NCI-H446 (cell line): ENCODE measurements around the gene DUSP28.
"Not testable (repeated sequence)": the region's sequence is repeated elsewhere in the genome, so short reads cannot be mapped to it uniquely, and the experiment has no call there.

Experiments used
- DNase-seq, 2 experiments: peaks; one replicate each; lab custom pipeline; 2025; lab: John Stamatoyannopoulos, UW

The DUSP28 gene

GRCh38 chr2:240527153-240527750 is 32.9 kb upstream of the DUSP28 start:
- DNase-seq: no peak

DNA sequence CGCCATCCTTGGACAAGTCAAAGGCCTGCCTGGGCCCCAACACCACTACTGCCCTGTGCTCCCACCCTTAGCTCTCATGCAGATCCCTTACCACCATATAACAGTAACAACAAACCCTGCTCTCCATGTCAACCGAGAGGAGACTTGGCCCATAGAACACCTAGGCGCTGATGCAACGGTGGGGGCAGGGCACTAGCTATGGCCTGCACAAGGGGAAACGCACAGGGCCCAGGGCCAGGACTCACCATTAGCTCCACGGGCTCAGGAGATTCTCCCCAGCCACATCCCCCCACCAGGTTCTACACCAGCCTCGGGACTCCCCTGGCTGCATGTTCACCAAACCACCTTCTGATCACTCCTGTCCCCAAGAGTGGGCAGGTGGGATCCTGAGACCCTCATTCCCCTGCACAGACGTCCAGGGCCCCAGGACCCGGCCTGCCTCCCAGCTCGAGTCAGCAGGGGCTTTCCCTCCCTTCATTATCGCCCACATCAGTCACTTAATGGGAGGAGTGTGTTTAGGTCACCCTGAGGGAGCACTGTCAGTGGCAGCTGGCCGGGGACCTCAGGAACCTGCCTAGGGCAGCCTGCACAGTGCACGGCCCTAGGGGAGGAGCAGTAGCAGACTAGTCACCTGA is 31.6 kb upstream of the DUSP28 start:
- DNase-seq: no peak

- DNase-seq: no peak
Observed at GRCh38 chr2:240529344-240529999, 30.7 kb upstream of the DUSP28 start.

DNA sequence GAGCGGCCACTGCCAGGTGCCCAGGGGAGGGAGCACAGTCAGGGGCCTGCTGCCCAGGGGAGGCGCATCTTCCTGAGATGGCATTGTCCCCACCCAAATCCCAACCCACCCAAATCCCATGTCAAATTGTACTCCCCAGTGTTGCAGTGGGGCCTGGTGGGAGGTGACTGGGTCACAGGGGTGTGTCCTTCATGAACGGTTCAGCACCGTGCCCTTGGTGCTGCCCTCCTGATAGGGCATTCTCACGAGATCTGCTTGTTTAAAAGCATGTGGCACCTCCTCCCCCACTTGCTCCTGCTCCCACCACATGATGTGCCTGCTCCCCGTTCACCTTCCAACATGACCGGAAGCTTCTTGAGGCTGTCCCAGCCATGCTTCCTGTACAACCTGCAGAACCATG is 30.0 kb upstream of the DUSP28 start:
- DNase-seq: no peak

GRCh38 chr2:240531038-240531437 is 29.1 kb upstream of the DUSP28 start:
- DNase-seq: no peak

DNA sequence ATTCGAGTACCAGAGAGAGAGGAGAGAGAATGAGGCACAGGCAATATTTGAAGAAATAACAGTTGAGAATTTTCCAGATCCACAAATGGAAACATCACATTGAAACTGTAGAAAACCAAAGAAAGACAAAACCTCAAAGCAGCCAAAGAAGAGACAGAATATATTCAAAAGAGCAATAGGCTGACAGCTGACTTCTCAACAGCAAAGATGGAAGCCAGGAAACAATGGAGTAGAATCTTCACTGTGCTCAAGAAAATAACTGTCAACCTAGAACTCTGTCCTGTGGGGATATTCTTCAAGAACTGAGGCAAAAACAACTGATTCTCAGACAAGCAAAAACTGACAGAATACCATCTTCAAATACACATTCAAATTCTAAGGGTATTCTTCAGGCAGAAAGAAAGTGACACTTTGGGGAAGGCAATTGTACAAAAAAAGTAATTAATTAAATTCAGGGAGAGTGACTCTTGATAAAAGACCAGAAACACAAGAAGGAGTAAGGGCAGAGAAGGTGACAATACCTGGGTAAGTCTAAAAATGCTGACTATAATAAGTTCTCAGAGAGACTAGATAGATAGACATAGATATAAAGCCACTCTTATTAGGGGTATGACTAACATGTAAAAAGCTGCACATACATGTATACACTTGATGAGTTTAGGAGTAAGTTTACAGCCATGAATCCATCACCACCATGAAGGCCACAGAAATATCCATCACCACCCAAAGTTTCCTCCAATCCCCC is 28.0 kb upstream of the DUSP28 start:
- no peak for DNase-seq

- DNase-seq: no peak
Observed at GRCh38 chr2:240538031-240538780, 22.0 kb upstream of the DUSP28 start.

- DNase-seq: not testable (repeated sequence)
Observed at GRCh38 chr2:240539101-240539500, 21.1 kb upstream of the DUSP28 start.

DNA sequence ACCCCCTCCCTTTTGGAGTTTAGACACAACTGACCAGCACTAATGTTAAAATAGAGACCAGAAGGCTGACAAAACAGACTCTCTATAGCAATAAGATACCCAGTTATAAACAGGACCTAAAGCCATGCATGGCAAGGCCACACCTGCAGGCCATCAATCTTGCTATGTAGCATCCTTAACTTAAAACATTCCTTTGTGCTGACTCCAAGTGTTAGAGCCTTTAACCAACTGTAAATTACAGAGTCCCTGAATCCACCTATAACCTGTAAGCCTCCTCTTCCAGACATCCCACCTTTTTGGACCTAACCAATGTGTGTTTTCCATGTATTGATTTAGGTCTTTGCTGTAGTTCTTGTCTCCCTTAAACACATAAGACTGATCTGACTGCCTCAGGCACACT is 20.3 kb upstream of the DUSP28 start:
- no peak for DNase-seq

DNA sequence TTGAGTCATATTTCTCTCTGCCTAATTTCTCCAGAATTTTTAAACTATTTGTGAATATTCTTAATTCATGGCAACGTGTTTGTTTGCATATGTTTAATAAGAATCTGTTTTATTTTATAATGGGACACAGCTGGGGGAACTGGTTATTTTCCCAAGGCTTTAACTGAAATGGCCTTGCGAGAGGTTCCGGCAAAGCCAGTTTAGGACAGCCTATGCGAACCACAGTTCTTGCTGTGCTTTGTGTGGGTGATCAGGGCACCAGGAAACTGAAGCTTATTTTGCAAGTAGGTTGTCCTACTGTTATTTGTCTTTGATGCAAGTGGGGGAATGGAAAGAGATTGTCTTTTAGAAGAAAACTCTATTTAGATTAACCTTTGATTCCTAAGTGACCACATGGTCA is 8.9 kb upstream of the DUSP28 start:
- DNase-seq: no peak

GRCh38 chr2:240551811-240552210 is 8.3 kb upstream of the DUSP28 start:
- DNase-seq: no peak

DNA sequence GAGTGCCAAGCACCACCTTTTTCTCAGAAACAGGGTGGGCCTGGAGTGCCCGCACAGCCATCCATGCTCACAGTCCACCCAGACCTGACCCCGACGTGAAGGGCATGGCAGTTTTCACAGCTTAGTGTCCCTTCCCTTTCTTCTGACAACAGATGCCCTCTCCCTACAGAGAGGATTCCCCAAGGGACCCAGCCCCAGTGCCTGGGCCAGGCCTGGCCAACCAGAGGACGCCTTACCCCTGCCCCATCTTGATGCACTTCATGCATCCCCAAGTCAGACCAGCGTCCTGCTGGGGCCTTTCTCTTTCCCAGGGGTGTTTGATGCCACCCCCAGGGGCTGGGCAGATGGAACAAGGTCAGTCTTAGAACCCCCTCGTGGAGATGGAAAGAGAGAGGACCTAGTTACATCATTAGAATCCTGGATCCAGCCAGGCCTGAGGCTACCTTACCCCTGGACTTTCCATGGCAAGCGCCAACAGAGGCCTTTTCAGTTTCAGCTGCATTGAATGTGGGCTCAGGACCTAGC is 6.1 kb upstream of the DUSP28 start:
- no peak for DNase-seq

- no peak for DNase-seq
Observed at GRCh38 chr2:240554767-240555493, 5.2 kb upstream of the DUSP28 start.

DNA sequence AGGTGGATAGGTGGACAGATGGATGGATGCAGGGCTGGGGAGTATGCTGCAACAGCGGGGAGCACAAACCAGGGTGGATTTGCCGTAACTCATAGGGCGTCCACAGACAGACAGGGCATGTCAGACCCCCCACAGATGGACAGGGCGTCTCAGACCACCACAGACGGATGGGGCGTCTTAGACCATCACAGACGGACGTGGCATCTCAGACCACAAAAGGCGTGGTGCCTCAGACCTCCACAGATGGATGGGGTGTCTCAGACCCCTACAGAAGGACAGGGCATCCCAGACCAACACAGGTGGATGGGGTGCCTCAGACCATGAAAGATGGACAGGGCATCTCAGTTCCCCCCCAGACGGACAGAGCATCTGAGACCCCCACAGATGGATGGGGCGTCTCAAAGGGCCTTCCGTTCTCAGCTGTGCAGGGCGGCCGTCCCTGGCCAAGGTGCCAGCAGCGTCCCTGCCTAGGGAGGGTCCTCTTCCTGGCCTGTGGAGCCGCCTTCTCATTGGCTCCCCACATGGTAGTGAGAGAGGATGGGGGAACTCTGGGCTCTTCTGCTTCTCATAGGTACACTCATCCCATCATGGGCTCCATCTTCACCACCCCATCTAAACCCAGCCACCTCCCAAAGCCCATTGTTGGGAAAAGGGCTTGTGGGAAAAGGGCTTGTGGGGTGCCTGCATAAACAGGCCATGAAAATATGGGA is 4.5 kb upstream of the DUSP28 start:
- DNase-seq: no peak

DNA sequence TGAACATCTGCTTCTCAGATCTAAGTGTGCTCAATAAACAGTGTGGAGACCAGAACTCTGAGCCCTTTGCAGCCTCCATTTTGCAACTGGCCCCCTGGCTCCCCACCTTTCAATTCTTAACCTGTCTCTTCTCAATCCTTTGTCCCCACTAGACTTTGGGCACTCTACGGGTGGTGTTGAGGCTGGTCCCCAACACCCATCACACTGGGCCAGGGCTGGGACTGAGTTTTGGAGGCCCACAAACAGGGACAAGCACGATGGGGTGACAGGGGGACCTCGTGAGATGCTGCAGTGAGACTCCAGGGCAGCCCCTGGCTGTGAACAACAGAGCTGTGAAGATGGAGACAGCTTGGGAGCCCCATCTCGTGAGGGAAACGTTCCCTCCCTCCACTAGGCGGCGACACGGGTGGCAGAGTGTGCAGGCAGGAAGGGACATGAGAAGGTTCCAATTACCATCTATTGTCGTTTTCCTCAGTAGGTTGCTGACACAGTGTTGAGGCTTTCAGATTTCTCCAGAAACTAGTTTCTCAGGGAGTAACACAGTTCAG is 3.5 kb upstream of the DUSP28 start:
- DNase-seq: no peak

- DNase-seq: no peak
Observed at GRCh38 chr2:240557101-240557751, 2.9 kb upstream of the DUSP28 start.

- no peak for DNase-seq
Observed at GRCh38 chr2:240557808-240558207, 2.3 kb upstream of the DUSP28 start, which contains the start of gene ANKMY1. Gene ANKMY1, minus strand, starts transcription at chr2:240557988. Its CDS starts 653 bp downstream, at chr2:240557335.

DNA sequence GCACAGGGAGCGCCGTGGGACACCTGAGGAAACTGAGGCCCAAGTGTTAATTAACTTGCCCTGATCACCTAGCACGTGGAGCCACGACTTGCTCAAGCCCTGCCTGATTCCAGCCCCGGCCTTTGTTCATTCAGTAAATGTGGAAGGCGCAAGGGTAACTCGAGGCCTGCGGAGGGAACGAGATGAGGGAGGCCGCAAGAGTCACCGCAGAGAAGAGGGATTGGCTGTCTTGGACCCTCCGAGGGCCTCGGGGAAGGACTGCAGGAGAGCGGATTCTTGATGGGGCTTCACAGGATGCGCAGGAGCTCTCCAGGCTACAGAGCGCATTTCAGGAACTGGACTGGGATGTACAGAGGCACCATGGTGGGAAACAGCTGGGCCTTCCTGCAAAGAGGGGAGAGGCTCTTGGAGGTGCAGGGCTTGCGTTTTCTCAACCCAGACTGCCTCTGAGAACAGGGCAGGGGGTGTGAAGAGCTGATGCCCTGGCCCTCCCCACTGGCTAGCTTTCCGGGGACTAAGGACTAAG is 1.9 kb upstream of the DUSP28 start:
- DNase-seq: no peak

DNA sequence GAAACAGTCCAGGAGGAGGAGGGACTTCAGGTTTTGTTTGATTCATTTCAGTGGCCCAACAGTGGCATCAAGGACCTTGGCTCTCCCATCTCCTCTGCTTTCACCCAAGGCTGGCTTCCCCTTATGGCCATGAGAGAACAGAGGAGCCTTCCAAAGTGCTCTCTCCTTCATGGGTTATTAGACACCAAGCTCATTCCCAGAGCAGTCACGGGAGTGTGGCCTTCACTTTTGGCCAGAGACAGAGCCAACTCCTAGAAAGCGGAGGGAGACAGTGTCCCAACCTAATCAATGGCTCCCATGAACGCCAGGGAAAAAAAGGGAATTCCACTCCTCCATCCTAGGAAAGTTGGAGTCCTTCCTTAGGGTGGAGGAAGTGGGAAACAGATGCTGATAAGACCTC is 871 bp upstream of the DUSP28 start:
- DNase-seq: no peak
